Measurements from ENCODE around the gene ITPKC. TPM values are rescaled to one million over a fixed set of nuclear protein-coding genes. Genes with fewer than 3 reads are reported as not detected.
"Not testable (repeated sequence)": the region's sequence is repeated elsewhere in the genome, so short reads cannot be mapped to it uniquely, and the experiment has no call there.

ITPKC gene
- total RNA-seq, 1 donor from 2014 or later, result 30.6 TPM

DNA sequence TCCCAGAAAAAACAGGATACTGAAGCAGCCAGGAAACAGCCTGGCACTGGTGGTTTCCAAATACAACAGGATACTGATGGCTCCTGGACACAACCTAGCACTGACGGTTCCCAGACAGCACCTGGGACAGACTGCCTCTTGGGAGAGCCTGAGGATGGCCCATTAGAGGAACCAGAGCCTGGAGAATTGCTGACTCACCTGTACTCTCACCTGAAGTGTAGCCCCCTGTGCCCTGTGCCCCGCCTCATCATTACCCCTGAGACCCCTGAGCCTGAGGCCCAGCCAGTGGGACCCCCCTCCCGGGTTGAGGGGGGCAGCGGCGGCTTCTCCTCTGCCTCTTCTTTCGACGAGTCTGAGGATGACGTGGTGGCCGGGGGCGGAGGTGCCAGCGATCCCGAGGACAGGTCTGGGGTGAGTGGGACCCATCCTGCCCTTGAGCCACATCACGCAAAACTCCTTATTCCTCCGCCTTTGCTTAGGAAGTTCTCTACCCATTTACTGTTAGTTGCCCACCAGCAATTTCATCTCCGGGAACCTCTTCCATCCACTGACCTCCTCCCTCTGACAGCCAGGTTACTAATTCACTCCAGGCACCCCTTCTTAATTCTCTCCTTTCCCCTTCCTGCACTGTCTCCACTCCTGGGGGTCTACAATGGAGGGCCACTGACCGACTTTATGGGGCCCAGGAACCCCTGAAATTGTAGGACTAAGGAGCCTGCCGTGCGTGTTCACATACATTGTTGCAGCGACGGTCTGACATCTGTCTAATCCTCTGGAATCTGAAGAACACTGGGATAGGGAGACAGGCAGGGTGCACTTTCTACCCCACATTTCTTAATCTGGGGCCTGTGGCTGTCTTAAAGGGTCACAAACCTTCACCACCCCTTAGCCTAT, 1.2 kb downstream of the ITPKC start:
- peak; percentile 24 for DNase-seq

GRCh38 chr19:40718774-40719391, 2.0 kb downstream of the ITPKC start:
- peak; percentile 54 for DNase-seq

DNA sequence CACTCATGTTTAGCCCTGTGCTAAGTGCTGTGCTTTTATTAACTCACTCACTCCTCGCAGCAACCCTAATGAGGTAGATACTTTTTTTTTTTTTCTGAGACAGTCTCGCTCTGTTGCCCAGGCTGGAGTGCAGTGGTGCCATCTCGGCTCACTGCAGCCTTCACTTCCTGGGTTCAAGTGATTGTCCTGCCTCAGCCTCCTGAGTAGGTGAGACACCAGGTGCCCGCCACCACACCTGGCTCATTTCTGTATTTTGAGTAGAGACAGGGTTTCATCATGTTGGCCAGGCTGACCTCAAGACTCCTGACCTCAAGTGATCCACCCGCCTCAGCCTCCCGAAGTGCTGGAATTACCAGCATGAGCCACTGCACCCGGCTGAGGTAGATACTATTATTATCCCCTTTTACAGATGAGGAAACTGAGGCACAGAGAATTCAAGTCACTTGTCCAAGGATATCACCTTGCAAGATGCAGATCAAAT, 2.5 kb downstream of the ITPKC start:
- DNase-seq, result no peak

DNA sequence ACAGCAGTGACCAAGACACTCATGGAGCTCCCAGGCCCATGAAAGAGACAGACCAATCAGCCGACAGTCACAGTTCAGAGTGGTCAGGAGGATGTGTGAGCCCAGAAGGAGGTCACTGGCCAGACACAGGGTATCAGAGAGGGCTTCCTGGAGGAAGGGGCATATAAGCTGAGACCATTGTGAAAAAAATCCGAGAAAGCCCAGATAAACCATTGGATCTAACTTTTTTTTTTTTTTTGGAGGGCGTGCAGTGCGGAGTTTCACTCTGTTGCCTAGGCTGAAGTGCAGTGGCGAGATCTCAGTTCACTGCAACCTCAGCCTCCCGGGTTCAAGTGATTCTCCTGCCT, 4.2 kb downstream of the ITPKC start:
- DNase-seq, result peak; percentile 27

DNA sequence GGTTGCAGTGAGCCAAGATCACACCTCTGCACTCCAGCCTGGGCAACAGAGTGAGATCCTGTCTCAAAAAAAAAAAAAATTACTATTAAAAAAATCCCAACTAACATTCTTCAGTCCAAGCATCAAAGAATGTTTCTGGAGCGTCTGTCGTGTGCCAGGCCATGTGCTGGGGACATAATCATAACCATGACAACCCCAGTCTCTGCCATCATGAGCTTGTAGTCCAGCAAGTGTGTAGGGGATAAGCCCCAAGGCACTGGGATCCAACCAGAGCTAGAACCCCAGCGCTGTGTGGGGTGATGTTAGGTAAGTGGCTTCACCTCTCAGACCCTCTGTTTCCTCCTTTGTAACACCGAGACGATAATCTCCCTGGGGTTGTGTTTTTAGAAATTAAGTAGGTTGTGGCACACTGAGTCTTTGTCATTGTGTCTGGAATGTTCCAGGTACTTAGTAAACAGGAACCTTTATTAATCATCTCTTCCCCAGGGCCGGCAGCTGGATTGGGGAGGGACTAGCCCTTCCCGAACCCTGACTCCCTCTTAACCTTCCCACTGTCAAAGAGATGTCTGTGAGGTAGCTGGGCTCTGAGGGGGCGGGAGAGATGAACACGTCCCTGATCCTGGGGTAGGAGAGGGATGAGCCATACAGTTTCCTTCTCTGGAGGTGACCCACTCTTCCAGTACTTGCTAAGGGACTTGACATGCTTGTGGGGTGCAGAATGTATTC, 5.2 kb downstream of the ITPKC start:
- DNase-seq, result peak; percentile 74

DNA sequence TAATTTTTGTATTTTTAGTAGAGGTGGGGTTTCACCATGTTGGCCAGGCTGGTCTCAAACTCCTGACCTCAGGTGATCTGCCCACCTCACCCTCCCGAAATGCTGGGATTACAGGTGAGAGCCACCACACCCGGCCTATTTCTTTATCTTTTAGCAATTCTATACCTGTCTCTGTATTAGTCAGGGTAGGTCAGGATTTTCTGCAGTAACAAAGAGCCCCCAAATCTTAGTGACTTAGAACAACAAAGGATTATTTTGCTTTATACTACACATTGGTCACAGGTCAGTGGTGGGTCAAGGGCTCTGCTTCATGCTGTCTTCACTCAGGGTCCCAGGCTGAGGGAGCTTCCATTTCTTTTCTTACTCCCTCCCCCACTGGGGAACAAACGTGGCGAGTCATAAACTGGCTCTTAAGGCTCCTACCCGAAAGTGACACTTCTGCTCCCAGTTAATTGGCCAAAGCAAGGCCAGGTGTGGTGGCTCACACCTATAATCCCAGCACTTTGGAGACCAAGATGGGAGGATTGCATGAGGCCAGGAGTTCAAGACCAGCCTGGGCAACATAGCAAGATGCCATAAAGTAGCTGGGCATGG, 6.8 kb downstream of the ITPKC start:
- DNase-seq, result no peak

GRCh38 chr19:40724315-40724714, 7.4 kb downstream of the ITPKC start:
- no peak for DNase-seq

- DNase-seq, result no peak
These were observed 7.9 kb downstream of the ITPKC start for GRCh38 chr19:40724855-40725254.

- DNase-seq, result no peak
These were observed 9.4 kb downstream of the ITPKC start for GRCh38 chr19:40726279-40726678.

DNA sequence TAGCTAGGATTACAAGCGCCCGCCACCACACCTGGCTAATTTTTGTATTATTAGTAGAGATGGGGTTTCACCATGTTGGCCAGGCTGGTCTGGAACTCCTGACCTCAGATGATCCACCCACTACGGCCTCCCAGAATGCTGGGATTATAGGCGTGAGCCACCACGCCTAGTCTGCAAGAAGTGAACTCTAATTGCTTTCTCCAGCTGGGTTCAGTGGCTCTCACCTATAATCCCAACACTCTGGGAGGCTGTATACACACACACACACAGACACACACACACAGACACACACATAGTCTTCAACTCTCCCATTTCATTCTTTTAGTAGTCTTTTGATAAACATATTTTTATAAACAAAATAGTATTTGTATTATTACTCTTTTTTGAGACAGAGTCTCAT, 13.2 kb downstream of the ITPKC start:
- not testable (repeated sequence) for DNase-seq

DNA sequence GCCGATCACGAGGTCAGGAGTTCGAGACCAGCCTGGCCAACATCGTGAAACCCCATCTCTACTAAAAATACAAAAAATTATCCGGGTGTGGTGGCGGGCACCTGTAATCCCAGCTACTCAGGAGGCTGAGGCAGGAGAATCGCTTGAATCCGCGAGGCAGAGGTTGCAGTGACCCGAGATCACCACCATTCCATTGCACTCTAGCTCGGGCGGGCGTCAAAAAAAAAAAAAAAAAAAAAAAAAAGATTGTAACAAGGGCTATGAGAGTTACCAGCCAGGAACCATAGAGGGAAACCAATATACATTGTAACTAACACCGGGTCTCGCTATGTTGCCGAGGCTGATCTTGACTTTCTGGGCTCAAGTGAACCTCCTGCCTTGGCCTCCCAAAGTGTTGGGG, 15.4 kb downstream of the ITPKC start:
- DNase-seq, result not testable (repeated sequence)

- DNase-seq, result no peak
These were observed 16.2 kb downstream of the ITPKC start for GRCh38 chr19:40733149-40733548.

- DNase-seq, result no peak
These were observed 18.3 kb downstream of the ITPKC start for GRCh38 chr19:40735013-40735771.

- no peak for DNase-seq
These were observed 19.7 kb downstream of the ITPKC start for GRCh38 chr19:40736661-40737060.

GRCh38 chr19:40737102-40737644, 20.3 kb downstream of the ITPKC start:
- no peak for DNase-seq

DNA sequence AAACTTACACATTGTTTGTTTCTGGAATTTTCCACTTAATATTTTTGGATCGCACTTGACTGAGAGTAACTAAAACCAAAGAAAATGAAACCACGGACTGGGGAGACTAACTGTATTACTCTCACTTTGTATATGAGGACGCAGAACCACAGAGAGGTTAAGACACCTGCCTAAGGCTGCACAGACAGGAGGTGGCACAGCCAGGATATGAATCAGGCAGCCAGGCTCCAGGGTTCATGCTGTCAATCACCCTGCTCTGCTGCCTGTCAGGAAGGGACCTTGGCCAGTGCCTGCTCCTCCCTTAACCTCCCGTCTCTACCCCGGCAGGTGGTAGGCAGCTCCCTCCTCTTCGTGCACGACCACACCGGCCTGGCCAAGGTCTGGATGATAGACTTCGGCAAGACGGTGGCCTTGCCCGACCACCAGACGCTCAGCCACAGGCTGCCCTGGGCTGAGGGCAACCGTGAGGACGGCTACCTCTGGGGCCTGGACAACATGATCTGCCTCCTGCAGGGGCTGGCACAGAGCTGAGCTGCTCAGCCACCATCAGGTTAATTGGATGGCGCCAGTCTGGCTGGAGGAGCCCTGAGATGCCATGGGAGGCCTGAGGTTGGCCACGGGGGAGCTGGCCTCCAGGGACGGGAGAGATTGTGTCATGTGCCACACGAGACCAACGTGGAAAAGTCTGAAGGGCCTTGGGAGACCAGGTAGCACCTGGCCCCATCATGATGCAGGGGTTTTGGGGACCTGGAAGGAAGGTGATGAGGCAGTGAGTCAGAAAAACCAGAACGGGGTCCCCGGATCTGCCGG, 22.3 kb downstream of the ITPKC start:
- no peak for DNase-seq

DNA sequence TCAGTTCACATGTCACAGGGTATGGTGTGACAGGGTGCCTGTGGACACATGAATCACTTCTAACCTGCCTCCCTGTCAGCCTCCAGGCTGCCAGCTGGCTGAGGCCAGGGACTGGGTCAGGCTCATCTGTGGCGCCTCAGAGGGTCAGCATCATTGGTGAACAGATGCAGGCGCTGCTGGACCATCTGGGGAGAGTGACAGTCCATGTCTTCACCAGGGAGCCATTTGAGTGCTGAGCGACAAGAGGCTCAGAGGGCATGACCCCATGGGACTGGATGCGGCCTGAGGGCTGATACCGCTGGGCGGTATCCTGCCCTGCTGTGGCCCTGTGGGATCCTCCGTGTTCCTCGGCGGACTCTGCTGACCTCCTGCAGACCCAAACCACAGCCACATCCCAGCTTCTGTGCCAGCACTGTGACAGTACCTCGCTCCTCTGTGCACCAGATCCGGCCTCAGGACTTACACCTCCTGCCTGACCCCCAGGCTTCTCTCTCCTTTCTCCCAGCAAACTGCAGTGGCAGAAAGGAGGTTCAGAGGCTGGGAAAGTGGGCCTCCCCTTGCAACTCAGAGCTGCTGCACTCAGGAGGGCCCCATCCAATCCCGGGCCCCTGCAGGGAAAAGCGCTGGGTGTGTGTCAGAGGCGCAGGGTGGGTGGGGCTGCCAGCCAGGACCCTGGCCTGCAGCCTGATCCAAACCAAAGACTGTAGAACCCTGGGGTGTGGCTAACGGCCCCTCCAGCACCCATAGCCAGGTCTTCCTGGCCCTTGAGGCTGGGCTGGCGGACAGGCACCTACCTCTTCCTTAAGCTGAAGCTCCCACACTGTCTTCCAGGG, 23.2 kb downstream of the ITPKC start:
- DNase-seq, result no peak

GRCh38 chr19:40740747-40741146, 23.8 kb downstream of the ITPKC start:
- DNase-seq, result no peak

- no peak for DNase-seq
These were observed 24.8 kb downstream of the ITPKC start for GRCh38 chr19:40741527-40742390.
